Raji (cell line): ENCODE results near the gene ABTB2.

Source experiments
- POLR2A ChIP-seq: IDR thresholded peaks from 2 replicates; pipeline ENCODE4 v1.6.1; 2011; ENCODE audit warnings: low read depth, low read length, control low read depth; ENCODE audit not compliant: insufficient read depth

The ABTB2 gene

DNA sequence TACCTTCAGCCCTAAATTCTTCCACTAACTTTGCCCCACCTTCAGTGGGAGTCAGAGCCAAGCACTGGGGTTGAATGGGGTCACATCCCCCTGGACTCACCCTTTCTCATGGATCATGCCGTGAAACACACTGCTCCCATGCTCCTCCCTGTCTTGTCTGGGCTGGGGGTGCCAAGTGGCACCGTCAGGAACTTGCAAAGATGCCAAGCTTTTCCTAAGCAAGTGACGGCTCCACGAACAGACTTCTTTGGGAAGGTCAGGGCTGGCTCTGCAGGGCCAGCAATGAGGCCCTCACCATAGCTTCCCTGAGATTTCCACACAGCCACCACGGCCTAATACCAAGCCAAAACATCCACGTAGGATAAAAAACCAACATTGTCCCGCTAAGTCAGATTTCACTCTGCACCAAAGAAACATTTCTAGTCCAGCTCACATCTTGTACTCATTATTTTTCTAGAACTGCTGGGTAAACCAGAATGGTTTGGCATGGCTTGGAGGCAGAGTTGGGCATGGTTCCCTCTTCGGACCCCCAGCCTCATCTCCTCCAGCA is 175.9 kb downstream of the ABTB2 start:
- TF ChIP-seq POLR2A, result no peak

DNA sequence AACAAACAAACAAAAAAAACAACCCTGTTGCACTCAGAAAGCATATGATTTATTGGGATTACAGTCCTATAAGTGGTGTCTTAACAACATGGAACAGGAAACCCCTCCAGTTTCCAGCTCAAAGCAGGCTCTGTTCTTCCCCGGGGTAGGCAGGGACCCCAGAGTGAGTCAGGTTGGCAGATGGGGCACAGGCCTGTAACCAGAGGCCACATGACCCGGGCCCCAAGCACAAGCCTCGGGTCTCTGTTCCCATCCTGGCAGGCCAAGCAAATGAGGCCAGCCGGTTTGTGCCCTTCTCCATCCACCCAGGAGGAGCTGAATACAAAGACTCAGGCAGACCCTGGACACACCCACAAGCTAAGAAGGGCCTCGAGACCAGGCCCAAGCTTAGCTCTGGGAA is 176.6 kb downstream of the ABTB2 start:
- no peak for TF ChIP-seq POLR2A

GRCh38 chr11:34180040-34180813 is 177.6 kb downstream of the ABTB2 start:
- TF ChIP-seq POLR2A, result no peak

DNA sequence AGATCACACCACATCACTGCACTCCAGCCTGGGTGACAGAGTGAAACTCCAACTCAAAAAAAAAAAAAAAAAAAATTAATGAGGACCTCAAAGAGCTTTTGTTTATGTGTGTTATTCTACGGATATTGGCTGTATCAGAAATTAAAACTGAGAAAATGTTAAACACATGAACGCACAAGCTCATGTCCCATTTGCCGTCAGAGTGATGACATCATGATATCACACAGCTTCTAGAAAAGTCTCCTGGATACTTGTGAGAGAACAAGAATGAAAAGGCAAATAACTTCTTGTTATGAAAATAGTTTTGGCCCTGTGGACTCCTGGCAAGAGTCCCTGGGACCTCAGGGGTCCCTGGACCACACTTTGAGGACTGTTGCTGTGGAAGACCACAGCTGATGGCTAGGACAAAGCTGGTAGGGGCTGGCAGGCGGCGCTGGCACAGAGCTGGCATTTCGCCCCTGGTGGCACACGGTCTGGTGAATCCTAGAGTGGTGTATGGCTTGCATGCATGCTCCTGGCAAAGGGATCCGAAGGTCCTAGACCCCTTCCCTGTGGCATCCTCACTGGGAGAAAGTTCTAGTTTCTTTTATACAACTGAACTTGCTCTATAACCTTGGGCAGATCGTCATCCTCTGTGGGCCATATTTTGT is 178.7 kb downstream of the ABTB2 start:
- TF ChIP-seq POLR2A, result no peak

- TF ChIP-seq POLR2A, result no peak
Observed at GRCh38 chr11:34178209-34178821, 179.5 kb downstream of the ABTB2 start.

- no peak for TF ChIP-seq POLR2A
Observed at GRCh38 chr11:34176751-34177209, 181.0 kb downstream of the ABTB2 start.

- TF ChIP-seq POLR2A, result no peak
Observed at GRCh38 chr11:34175284-34176019, 182.4 kb downstream of the ABTB2 start.

- TF ChIP-seq POLR2A, result no peak
Observed at GRCh38 chr11:34174412-34175041, 183.3 kb downstream of the ABTB2 start.

DNA sequence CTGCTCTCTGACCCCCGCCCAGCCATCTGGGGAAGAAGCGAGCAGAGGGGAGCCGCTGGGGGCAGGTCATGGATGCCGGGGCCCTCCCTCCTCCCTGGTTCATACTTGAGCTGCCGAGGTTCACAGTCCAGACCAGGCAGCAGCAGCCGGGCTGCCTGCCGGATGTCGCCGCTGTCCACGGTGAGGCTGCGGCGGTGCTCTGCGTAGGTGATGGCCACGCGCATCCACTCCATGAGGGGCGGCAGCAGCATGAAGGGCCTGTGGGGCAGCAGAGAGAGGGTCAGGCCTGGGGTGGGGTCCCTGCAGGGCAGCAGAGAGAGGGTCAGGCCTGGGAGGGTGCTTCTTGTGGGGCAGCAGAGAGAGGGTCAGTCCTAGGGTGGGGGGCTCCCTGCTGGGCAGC is 184.8 kb downstream of the ABTB2 start:
- TF ChIP-seq POLR2A, result no peak

DNA sequence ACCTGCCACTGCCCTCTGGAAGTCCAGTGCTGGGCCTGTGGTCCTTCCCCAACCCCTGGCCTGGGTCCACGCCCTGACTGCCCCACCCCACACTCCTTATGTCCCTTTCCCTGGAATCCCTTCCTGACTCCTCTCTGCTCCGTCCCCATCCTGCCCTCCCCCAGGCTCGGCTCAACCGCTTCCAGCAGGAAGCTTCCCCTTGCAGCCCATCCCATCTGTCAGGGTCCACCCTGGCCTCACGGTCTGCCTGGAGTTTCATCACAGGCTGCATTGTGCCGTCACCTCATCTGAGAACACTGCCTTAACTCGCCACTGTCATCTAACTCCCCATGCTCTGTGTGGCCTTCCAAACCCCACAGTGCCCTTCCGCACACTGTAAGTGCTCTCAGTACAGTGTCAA is 188.1 kb downstream of the ABTB2 start:
- no peak for TF ChIP-seq POLR2A

DNA sequence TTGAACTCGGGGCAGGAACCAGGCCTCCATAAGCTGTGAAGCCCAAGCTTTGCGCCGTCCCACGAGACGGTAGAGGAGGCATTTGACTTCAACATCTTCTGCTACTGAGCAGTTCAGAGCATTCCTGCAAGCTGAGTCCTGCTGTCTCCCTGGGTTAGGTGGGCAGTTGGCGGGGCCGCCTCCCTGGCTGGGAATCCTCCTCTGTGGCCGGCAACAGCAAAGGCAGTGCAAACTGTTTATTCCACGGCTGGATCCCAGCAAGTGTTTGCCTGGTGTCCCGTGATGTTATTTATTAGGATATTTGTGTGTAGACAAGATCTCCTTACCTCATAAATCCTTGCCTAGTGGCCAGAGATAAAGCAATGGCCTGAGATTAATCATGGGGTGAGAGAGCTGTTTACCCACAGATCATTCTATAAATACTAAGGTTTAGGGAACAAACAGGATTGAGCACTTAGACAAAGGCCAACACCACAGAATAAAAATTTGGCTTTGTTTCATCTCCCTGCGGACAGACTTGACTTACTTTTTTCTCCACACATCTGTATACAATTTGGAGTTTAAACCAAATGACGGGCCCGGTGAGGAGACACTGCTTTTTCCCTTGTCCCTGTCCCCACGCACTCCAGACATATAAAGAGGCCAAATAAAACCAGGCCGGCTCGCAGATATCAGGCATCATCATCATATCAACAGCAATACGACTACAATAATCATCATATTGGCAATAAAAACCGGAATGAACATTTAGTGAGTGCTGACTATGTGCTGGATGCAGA is 189.0 kb downstream of the ABTB2 start:
- TF ChIP-seq POLR2A, result no peak

- no peak for TF ChIP-seq POLR2A
Observed at GRCh38 chr11:34167961-34168360, 189.8 kb downstream of the ABTB2 start.

DNA sequence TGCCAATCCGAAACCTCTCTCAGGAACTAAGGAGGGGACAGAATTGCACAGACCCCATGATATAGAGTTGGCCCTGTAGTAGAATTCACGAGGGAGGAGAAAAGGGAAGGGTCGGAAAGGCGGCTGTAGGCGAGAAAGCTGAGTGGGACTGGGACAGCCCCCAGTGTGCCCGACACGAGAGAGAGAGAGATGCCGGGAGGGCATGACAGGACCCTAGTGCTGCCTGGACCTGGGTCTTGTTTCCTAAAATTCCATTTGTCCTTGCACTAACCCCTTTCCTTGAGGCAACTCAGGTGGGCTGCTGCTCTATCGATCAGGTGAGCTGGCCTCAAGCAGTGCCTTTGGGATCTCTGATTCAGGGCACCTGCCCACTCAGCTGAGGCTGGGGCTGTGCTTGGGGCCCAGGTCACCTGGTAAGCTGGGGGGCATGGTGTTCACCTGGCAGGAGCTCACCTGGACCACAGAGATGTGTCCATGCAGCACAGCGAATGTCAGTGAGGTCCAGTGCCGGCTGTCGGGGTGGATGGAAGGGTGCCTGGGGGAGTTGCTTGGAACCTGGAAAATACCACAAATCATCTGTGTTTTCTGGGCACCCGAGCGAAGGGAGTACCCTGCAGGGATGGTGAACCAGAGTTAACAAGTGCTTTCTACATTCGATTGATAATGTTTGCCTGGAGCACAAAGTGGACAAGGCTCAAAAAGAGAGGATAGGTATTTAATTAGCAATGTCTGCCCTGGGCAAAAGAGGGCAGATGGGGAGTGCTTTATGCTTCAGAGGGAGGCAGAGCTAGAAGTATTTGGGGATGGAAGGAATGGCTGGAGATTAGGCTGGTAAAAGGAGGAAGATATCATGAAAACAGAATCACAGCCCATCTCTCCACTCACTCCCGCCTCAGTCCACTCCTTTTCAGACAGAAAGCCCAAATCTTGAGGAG is 190.7 kb downstream of the ABTB2 start:
- no peak for TF ChIP-seq POLR2A
